MM.1S (cell line): ENCODE data around the gene NAB1.

ENCODE experiments used
- DNase-seq: peaks from one replicate; pipeline ENCODE4 v3.0.0-alpha.2; 2015
- H2AFZ ChIP-seq: fragments of 300-600 bp; sonication (generic); 2 replicates; pipeline ENCODE4 v1.6.0; 2016; ENCODE audit warnings: antibody characterized with exemption, low read length
- H3F3A ChIP-seq: fragments of 300-600 bp; sonication (generic); 2 replicates; pipeline ENCODE4 v1.6.1; 2016; ENCODE audit warnings: mild to moderate bottlenecking, antibody characterized with exemption, low read length, moderate library complexity, mixed read lengths; ENCODE audit not compliant: insufficient read depth
- H3K27ac ChIP-seq: fragments of 300-600 bp; sonication (generic); 2 replicates; pipeline ENCODE4 v1.5.1; 2016; ENCODE audit warnings: mild to moderate bottlenecking, low read length
- H3K27me3 ChIP-seq: fragments of 300-600 bp; sonication (generic); replicated peaks from 2 replicates; pipeline ENCODE4 v1.6.0; 2016; ENCODE audit warnings: low read length; ENCODE audit not compliant: insufficient read depth
- H3K36me3 ChIP-seq: fragments of 300-600 bp; sonication (generic); replicated peaks from 2 replicates; pipeline ENCODE4 v1.6.1; 2016; ENCODE audit warnings: mild to moderate bottlenecking, low read length, mixed read lengths; ENCODE audit not compliant: insufficient read depth
- H3K4me1 ChIP-seq: fragments of 300-600 bp; sonication (generic); 2 replicates; pipeline ENCODE4 v1.6.1; 2016; ENCODE audit warnings: low read length, mixed read lengths
- H3K4me2 ChIP-seq: fragments of 300-600 bp; sonication (generic); 2 replicates; pipeline ENCODE4 v1.6.0; 2016; ENCODE audit warnings: low read depth, low read length
- H3K4me3 ChIP-seq: fragments of 300-600 bp; sonication (generic); 2 replicates; pipeline ENCODE4 v1.5.1; 2016; ENCODE audit warnings: low read length, mixed read lengths
- H3K79me2 ChIP-seq: fragments of 300-600 bp; sonication (generic); 2 replicates; pipeline ENCODE4 v1.6.1; 2016; ENCODE audit warnings: mixed run types, low read length, mixed read lengths
- H3K9ac ChIP-seq: fragments of 300-600 bp; sonication (generic); 2 replicates; pipeline ENCODE4 v1.6.1; 2016; ENCODE audit warnings: low read length, mixed read lengths
- H3K9me2 ChIP-seq: fragments of 300-600 bp; sonication (generic); replicated peaks from 2 replicates; pipeline ENCODE4 v1.6.1; 2016; ENCODE audit warnings: mild to moderate bottlenecking, low read length, mixed read lengths; ENCODE audit not compliant: insufficient read depth
- H3K9me3 ChIP-seq: fragments of 300-600 bp; sonication (generic); replicated peaks from 2 replicates; pipeline ENCODE4 v1.6.1; 2016; ENCODE audit warnings: mild to moderate bottlenecking, low read length, mixed read lengths; ENCODE audit not compliant: insufficient read depth
- H4K20me1 ChIP-seq: fragments of 300-600 bp; sonication (generic); 2 replicates; pipeline ENCODE4 v1.6.1; 2016; ENCODE audit warnings: mild to moderate bottlenecking, low read length, moderate library complexity, mixed read lengths; ENCODE audit not compliant: insufficient read depth
- EZH2 ChIP-seq: fragments of 300-600 bp; sonication (generic); optimal IDR thresholded peaks from 2 replicates; pipeline ENCODE3; 2017; ENCODE audit warnings: low read depth, mild to moderate bottlenecking, antibody characterized with exemption, low read length, mixed read lengths
- EZH2phosphoT487 ChIP-seq: fragments of 300-600 bp; sonication (generic); IDR thresholded peaks from 2 replicates; pipeline ENCODE4 v1.6.1; 2018; ENCODE audit warnings: antibody characterized with exemption, low read length
- TF ChIP-seq, protein P1 (sequence below): fragments of 300-600 bp; sonication (generic); IDR thresholded peaks from 2 replicates; pipeline ENCODE4 v1.5.1; 2016; ENCODE audit warnings: antibody characterized with exemption, low read length, mixed read lengths

Gene NAB1, protein sequence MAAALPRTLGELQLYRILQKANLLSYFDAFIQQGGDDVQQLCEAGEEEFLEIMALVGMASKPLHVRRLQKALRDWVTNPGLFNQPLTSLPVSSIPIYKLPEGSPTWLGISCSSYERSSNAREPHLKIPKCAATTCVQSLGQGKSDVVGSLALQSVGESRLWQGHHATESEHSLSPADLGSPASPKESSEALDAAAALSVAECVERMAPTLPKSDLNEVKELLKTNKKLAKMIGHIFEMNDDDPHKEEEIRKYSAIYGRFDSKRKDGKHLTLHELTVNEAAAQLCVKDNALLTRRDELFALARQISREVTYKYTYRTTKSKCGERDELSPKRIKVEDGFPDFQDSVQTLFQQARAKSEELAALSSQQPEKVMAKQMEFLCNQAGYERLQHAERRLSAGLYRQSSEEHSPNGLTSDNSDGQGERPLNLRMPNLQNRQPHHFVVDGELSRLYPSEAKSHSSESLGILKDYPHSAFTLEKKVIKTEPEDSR

DNA sequence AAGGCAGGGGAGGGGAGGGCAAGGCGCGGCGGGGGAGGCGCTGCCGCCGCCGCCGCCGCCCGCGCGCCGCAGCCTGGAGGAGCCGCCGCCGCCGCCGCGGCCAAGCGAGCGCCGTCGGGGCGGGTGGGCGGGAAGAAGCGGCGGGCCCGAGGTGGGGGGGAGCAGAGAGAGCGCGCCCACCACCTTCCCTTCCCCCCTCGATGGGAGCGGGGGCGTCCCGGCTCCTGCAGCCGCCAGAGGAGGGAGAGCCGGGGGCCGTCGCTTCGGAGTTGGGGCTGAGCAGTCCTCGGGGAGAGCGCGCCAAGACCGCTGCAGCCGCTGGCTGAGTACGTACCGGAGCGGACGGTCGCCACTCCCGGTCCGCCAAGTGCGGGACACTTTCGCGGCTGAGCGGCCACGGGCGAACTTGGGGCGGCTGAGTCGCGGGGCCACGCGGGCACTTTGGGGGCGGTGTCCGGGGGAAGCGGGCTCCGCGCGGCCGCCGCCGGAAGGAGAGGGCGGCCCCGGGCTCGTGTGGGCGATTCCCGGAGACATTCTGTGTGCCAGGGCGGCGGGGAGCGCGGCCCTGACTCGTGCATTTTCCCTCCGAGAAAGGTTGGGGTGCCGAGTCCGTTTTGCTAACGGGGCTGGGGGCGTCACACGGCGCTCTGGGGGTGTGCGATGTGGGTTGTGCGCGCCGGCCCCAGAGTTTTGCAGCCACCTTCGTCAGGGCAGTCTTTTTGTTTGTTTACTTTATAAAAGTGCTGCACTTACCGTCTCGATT is at the start of gene NAB1:
Gene NAB1 (plus strand): TSS at position 49 of the 763 bp plus-strand sequence. CDS start 10,094 bp downstream, outside the sequence.
- Histone ChIP-seq H4K20me1 (no peaks in the 10 kb centered on the region), H3F3A (no peaks in the 10 kb centered on the region), H3K27me3 (no peaks in the 10 kb centered on the region), H3K27ac (peak within 1 kb of the TSS; percentile 44; the same call in 1 of the 2 replicates), H3K4me2 (peak within 1 kb of the TSS; percentile 67), H3K4me3 (peak within 1 kb of the TSS; percentile 69), H2AFZ (peak within 1 kb of the TSS; percentile 72), H3K36me3 (no peaks in the 10 kb centered on the region), H3K9me3 (no peaks in the 10 kb centered on the region), H3K9ac (peak within 1 kb of the TSS; percentile 76), H3K79me2 (peaks cover 45% of the 10 kb centered on the region), H3K4me1 (no peaks in the 10 kb centered on the region), H3K9me2 (no peaks in the 10 kb centered on the region)
- peak; percentile 52 for DNase-seq
- TF ChIP-seq, protein P1, sequence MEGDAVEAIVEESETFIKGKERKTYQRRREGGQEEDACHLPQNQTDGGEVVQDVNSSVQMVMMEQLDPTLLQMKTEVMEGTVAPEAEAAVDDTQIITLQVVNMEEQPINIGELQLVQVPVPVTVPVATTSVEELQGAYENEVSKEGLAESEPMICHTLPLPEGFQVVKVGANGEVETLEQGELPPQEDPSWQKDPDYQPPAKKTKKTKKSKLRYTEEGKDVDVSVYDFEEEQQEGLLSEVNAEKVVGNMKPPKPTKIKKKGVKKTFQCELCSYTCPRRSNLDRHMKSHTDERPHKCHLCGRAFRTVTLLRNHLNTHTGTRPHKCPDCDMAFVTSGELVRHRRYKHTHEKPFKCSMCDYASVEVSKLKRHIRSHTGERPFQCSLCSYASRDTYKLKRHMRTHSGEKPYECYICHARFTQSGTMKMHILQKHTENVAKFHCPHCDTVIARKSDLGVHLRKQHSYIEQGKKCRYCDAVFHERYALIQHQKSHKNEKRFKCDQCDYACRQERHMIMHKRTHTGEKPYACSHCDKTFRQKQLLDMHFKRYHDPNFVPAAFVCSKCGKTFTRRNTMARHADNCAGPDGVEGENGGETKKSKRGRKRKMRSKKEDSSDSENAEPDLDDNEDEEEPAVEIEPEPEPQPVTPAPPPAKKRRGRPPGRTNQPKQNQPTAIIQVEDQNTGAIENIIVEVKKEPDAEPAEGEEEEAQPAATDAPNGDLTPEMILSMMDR: no peak
- TF ChIP-seq EZH2: no peak
- no peak for TF ChIP-seq EZH2phosphoT487

DNA sequence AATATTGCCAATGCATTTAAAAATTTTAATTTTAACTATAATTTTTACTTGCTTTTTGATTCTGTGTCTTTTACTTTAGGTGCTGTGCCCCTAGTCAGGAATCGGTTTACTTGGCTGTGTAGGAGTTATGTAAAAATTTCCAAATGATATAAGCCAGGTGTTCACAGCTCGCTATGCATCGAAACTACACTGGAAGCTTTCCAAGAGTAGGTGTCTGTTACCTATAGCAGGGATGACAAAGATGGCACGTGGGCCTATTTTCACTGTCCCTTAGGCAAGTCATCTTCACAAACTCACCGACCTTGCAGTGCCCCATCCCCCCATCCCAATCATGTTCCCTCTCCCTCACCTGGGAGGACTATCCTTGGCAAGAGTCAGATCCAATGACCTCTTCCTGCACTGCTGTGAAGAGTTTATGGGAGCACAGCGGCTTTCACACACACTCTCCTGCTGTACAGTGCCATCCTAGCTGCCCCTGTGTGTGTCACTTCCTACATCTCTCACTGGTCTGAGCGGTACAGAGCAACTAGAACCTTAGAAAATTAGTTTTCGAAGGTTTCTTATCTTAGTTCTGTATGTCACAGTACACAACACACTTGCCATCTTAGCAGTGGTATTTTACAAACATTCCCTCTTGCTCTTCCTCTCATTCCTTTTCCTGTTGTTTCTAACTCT is 49.2 kb upstream of the NAB1 start:
- no peak overlapping the region for H2AFZ ChIP-seq
- DNase-seq: no peak

More for the DNA sequence above, 49.2 kb upstream of the NAB1 start:
- Histone ChIP-seq H3K27ac (no peak overlapping the region), H3K9me3 (no peaks in the 10 kb centered on the region), H3K4me3 (no peak overlapping the region), H3K36me3 (no peaks in the 10 kb centered on the region), H3K4me2 (no peak overlapping the region), H3K9me2 (no peaks in the 10 kb centered on the region), H4K20me1 (no peaks in the 10 kb centered on the region), H3K4me1 (no peaks in the 10 kb centered on the region), H3K27me3 (no peaks in the 10 kb centered on the region), H3K9ac (no peak overlapping the region), H3F3A (no peaks in the 10 kb centered on the region), H3K79me2 (no peaks in the 10 kb centered on the region)
- TF ChIP-seq EZH2phosphoT487: no peak
- no peak for TF ChIP-seq EZH2
- TF ChIP-seq, protein P1: no peak
